ENCODE data around the gene SLC25A24.
"Not testable (repeated sequence)": the region's sequence is repeated elsewhere in the genome, so short reads cannot be mapped to it uniquely, and the experiment has no call there.

SLC25A24 gene

GRCh38 chr1:108199781-108200686 lies at the start of gene SLC25A24:
Gene SLC25A24, minus strand, starts transcription at chr1:108200343. Its CDS starts 205 bp downstream, at chr1:108200138.
- DNase-seq, result peak; percentile 56 to 85

- DNase-seq, result not testable (repeated sequence)
Measured at GRCh38 chr1:108243976-108244375, 43.8 kb upstream of the SLC25A24 start, which contains the start of gene NBPF4. Gene NBPF4, minus strand, starts transcription at chr1:108244076. Its CDS starts 315 bp downstream, at chr1:108243761.

GRCh38 chr1:108239426-108239825 lies 39.3 kb upstream of the SLC25A24 start:
- DNase-seq, result not testable (repeated sequence)

- DNase-seq, result not testable (repeated sequence)
Measured at GRCh38 chr1:108235308-108235707, 35.2 kb upstream of the SLC25A24 start.

GRCh38 chr1:108232183-108232582 lies 32.0 kb upstream of the SLC25A24 start:
- not testable (repeated sequence) for DNase-seq

GRCh38 chr1:108229976-108230375 lies 29.8 kb upstream of the SLC25A24 start:
- DNase-seq, result not testable (repeated sequence)

- not testable (repeated sequence) for DNase-seq
Measured at GRCh38 chr1:108227772-108228171, 27.6 kb upstream of the SLC25A24 start.

- DNase-seq, result not testable (repeated sequence)
Measured at GRCh38 chr1:108226855-108227254, 26.7 kb upstream of the SLC25A24 start.

- DNase-seq, result not testable (repeated sequence)
Measured at GRCh38 chr1:108223226-108223625, 23.1 kb upstream of the SLC25A24 start.

GRCh38 chr1:108217515-108218174 lies 17.5 kb upstream of the SLC25A24 start:
- DNase-seq, result not testable (repeated sequence)

- not testable (repeated sequence) for DNase-seq
Measured at GRCh38 chr1:108217007-108217406, 16.9 kb upstream of the SLC25A24 start.

GRCh38 chr1:108216028-108216890 lies 16.1 kb upstream of the SLC25A24 start:
- not testable (repeated sequence) for DNase-seq

- DNase-seq, result peak in 1 of 2 experiments; percentile 56
Measured at GRCh38 chr1:108214641-108215465, 14.7 kb upstream of the SLC25A24 start.

- DNase-seq, result no peak
Measured at GRCh38 chr1:108211014-108211413, 10.9 kb upstream of the SLC25A24 start.

- DNase-seq, result no peak
Measured at GRCh38 chr1:108209456-108210108, 9.4 kb upstream of the SLC25A24 start.

- DNase-seq, result no peak
Measured at GRCh38 chr1:108208724-108209446, 8.7 kb upstream of the SLC25A24 start.

GRCh38 chr1:108203582-108203981 lies 3.4 kb upstream of the SLC25A24 start:
- DNase-seq, result not testable (repeated sequence)

GRCh38 chr1:108201687-108202086 lies 1.5 kb upstream of the SLC25A24 start:
- DNase-seq, result no peak

- peak; percentile 30 to 58 for DNase-seq
Measured at GRCh38 chr1:108200687-108201051, 526 bp upstream of the SLC25A24 start.

GRCh38 chr1:108199201-108199691 lies 897 bp downstream of the SLC25A24 start:
- no peak for DNase-seq
